ENCODE measurements around the gene CDK5RAP2.
"Not testable (repeated sequence)": the region's sequence is repeated elsewhere in the genome, so short reads cannot be mapped to it uniquely, and the experiment has no call there.

The CDK5RAP2 gene

GRCh38 chr9:120463765-120464164 lies 116.2 kb downstream of the CDK5RAP2 start:
- Histone ChIP-seq H3K9ac (ENCODE audit: low read depth in 1 of 2, low read length in 2 of 2) (no peak overlapping the region), H3K27ac (ENCODE audit: low read depth, low read length) (no peak overlapping the region), H3K9me3 (ENCODE audit: control insufficient read depth in 1 of 2, low read length in 2 of 2) (no peaks in the 10 kb centered on the region), H3K36me3 (ENCODE audit: control insufficient read depth in 1 of 2, insufficient read depth in 2 of 2, low read length in 2 of 2) (peaks cover 8 to 31% of the 10 kb centered on the region in 2 donors), H3K4me1 (ENCODE audit: control insufficient read depth in 1 of 2, insufficient read depth in 2 of 2, low read length in 2 of 2) (no peaks in the 10 kb centered on the region), H3K27me3 (ENCODE audit: control insufficient read depth in 1 of 2, insufficient read depth in 2 of 2, low read length in 2 of 2) (no peaks in the 10 kb centered on the region), H3K4me3 (ENCODE audit: low read depth in 1 of 2, low read length in 2 of 2) (no peak overlapping the region)

- H3K4me1 ChIP-seq (ENCODE audit: control insufficient read depth in 1 of 2, insufficient read depth in 2 of 2, low read length in 2 of 2); H3K9ac ChIP-seq (ENCODE audit: low read depth in 1 of 2, low read length in 2 of 2); H3K27me3 ChIP-seq (ENCODE audit: control insufficient read depth in 1 of 2, insufficient read depth in 2 of 2, low read length in 2 of 2); H3K9me3 ChIP-seq (ENCODE audit: control insufficient read depth in 1 of 2, low read length in 2 of 2); H3K4me3 ChIP-seq (ENCODE audit: low read depth in 1 of 2, low read length in 2 of 2); H3K27ac ChIP-seq (ENCODE audit: low read depth, low read length): not testable (repeated sequence)
- H3K36me3 ChIP-seq (ENCODE audit: control insufficient read depth in 1 of 2, insufficient read depth in 2 of 2, low read length in 2 of 2) = peaks cover 14 to 32% of the 10 kb centered on the region in 2 donors
These were observed 118.3 kb downstream of the CDK5RAP2 start for GRCh38 chr9:120461677-120462076.

GRCh38 chr9:120456218-120456617 lies 123.7 kb downstream of the CDK5RAP2 start:
- Histone ChIP-seq H3K4me1 (ENCODE audit: control insufficient read depth in 1 of 2, insufficient read depth in 2 of 2, low read length in 2 of 2) (no peaks in the 10 kb centered on the region), H3K27ac (ENCODE audit: low read depth, low read length) (no peak overlapping the region), H3K36me3 (ENCODE audit: control insufficient read depth in 1 of 2, insufficient read depth in 2 of 2, low read length in 2 of 2) (peaks cover 23 to 64% of the 10 kb centered on the region in 2 donors), H3K27me3 (ENCODE audit: control insufficient read depth in 1 of 2, insufficient read depth in 2 of 2, low read length in 2 of 2) (no peaks in the 10 kb centered on the region), H3K4me3 (ENCODE audit: low read depth in 1 of 2, low read length in 2 of 2) (no peak overlapping the region), H3K9ac (ENCODE audit: low read depth in 1 of 2, low read length in 2 of 2) (no peak overlapping the region), H3K9me3 (ENCODE audit: control insufficient read depth in 1 of 2, low read length in 2 of 2) (no peaks in the 10 kb centered on the region)

GRCh38 chr9:120454467-120454866 lies 125.5 kb downstream of the CDK5RAP2 start:
- Histone ChIP-seq H3K27ac (ENCODE audit: low read depth, low read length) (no peak overlapping the region), H3K36me3 (ENCODE audit: control insufficient read depth in 1 of 2, insufficient read depth in 2 of 2, low read length in 2 of 2) (peaks cover 16 to 56% of the 10 kb centered on the region in 2 donors)

GRCh38 chr9:120453792-120454191 lies 126.2 kb downstream of the CDK5RAP2 start:
- no peaks in the 10 kb centered on the region for H3K27me3 ChIP-seq (ENCODE audit: control insufficient read depth in 1 of 2, insufficient read depth in 2 of 2, low read length in 2 of 2)
- no peak overlapping the region for H3K9ac ChIP-seq (ENCODE audit: low read depth in 1 of 2, low read length in 2 of 2)
- H3K4me3 ChIP-seq (ENCODE audit: low read depth in 1 of 2, low read length in 2 of 2) = no peak overlapping the region
- H3K4me1 ChIP-seq (ENCODE audit: control insufficient read depth in 1 of 2, insufficient read depth in 2 of 2, low read length in 2 of 2) = no peaks in the 10 kb centered on the region
- H3K27ac ChIP-seq (ENCODE audit: low read depth, low read length) = no peak overlapping the region
- no peaks in the 10 kb centered on the region for H3K9me3 ChIP-seq (ENCODE audit: control insufficient read depth in 1 of 2, low read length in 2 of 2)
- peaks cover 16 to 53% of the 10 kb centered on the region in 2 donors for H3K36me3 ChIP-seq (ENCODE audit: control insufficient read depth in 1 of 2, insufficient read depth in 2 of 2, low read length in 2 of 2)

More at GRCh38 chr9:120454467-120454866, 125.5 kb downstream of the CDK5RAP2 start:
- H3K27me3 ChIP-seq (ENCODE audit: control insufficient read depth in 1 of 2, insufficient read depth in 2 of 2, low read length in 2 of 2) = no peaks in the 10 kb centered on the region
- no peak overlapping the region for H3K4me3 ChIP-seq (ENCODE audit: low read depth in 1 of 2, low read length in 2 of 2)
- no peak overlapping the region for H3K9ac ChIP-seq (ENCODE audit: low read depth in 1 of 2, low read length in 2 of 2)
- no peaks in the 10 kb centered on the region for H3K9me3 ChIP-seq (ENCODE audit: control insufficient read depth in 1 of 2, low read length in 2 of 2)
- no peaks in the 10 kb centered on the region for H3K4me1 ChIP-seq (ENCODE audit: control insufficient read depth in 1 of 2, insufficient read depth in 2 of 2, low read length in 2 of 2)

DNA sequence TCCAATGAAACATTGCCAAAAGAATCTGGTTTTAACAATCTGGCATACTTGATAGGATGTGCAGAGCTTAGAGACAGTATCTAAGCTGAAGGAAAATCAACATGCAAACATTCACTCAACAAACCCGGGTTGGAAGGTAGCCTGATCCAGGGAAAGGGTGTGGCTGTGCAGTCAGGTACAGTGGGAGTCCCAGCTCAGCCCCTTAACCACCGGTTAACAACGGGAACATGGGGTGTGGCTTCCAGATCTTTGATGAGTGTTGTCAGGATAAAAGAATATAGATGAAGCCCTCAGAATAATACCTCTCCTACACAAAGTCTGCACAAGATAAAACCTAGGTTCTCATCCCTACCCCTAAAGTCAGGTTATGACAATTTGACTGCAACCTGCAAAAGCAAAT lies 127.3 kb downstream of the CDK5RAP2 start:
- H3K27me3 ChIP-seq (ENCODE audit: control insufficient read depth in 1 of 2, insufficient read depth in 2 of 2, low read length in 2 of 2) = no peaks in the 10 kb centered on the region
- H3K4me1 ChIP-seq (ENCODE audit: control insufficient read depth in 1 of 2, insufficient read depth in 2 of 2, low read length in 2 of 2) = no peaks in the 10 kb centered on the region
- H3K4me3 ChIP-seq (ENCODE audit: low read depth in 1 of 2, low read length in 2 of 2) = no peak overlapping the region
- no peak overlapping the region for H3K27ac ChIP-seq (ENCODE audit: low read depth, low read length)
- H3K36me3 ChIP-seq (ENCODE audit: control insufficient read depth in 1 of 2, insufficient read depth in 2 of 2, low read length in 2 of 2) = peaks cover 16 to 43% of the 10 kb centered on the region in 2 donors
- H3K9me3 ChIP-seq (ENCODE audit: control insufficient read depth in 1 of 2, low read length in 2 of 2) = no peaks in the 10 kb centered on the region
- no peak overlapping the region for H3K9ac ChIP-seq (ENCODE audit: low read depth in 1 of 2, low read length in 2 of 2)

DNA sequence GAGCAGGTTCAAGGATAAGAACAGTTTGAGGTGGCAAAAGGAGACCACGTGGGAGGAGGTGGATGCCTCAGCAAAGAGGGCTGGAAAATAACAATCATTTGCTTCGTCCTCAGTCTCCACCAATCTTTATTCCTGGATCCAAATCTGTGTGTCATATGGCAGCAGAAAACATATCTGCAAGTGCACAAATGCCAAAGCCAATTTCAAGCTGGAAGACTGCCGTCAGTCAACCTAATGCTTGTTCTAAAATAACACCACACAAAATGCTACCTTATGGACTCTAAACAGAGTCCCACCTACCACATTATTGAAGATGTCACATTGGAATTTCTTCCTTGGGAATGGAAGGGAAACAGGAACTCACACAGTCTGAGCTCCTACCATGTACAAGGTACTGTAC lies 129.1 kb downstream of the CDK5RAP2 start:
- Histone ChIP-seq H3K27me3 (ENCODE audit: control insufficient read depth in 1 of 2, insufficient read depth in 2 of 2, low read length in 2 of 2) (no peaks in the 10 kb centered on the region), H3K36me3 (ENCODE audit: control insufficient read depth in 1 of 2, insufficient read depth in 2 of 2, low read length in 2 of 2) (peaks cover 9 to 41% of the 10 kb centered on the region in 2 donors), H3K9ac (ENCODE audit: low read depth in 1 of 2, low read length in 2 of 2) (no peak overlapping the region), H3K27ac (ENCODE audit: low read depth, low read length) (no peak overlapping the region), H3K9me3 (ENCODE audit: control insufficient read depth in 1 of 2, low read length in 2 of 2) (no peaks in the 10 kb centered on the region), H3K4me3 (ENCODE audit: low read depth in 1 of 2, low read length in 2 of 2) (no peak overlapping the region), H3K4me1 (ENCODE audit: control insufficient read depth in 1 of 2, insufficient read depth in 2 of 2, low read length in 2 of 2) (peaks cover 0 to 1% of the 10 kb centered on the region in 2 donors)

- H3K4me1 ChIP-seq (ENCODE audit: control insufficient read depth in 1 of 2, insufficient read depth in 2 of 2, low read length in 2 of 2) = peaks cover 0 to 3% of the 10 kb centered on the region in 2 donors
- peaks cover 9 to 33% of the 10 kb centered on the region in 2 donors for H3K36me3 ChIP-seq (ENCODE audit: control insufficient read depth in 1 of 2, insufficient read depth in 2 of 2, low read length in 2 of 2)
These were observed 130.4 kb downstream of the CDK5RAP2 start for GRCh38 chr9:120449566-120449965.

DNA sequence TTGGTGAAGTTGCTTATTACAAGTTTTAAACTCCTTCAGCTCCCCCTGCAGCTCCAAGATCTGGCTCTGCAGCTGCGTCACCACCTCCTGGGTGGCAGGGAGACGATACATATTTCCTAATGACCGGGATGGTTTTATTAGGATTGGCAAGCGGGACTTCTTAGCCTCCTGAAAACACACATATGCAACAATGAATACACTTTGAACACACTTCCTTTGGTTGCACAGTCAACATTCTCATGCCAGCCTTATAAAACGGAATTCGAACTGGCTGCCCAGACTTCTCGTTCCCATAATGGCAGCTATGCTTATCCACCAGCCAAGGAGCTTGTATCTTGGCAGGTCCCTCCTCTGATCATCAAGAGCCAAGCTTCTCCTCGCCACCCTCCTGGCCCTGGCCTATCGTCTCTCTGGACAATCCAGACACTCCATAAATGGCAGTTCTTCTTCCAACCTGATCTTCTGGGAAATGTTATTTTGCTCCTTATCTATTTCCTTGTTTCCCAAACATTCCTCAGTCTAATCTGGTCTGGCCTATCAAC lies 131.9 kb downstream of the CDK5RAP2 start:
- peaks cover 7 to 26% of the 10 kb centered on the region in 2 donors for H3K36me3 ChIP-seq (ENCODE audit: control insufficient read depth in 1 of 2, insufficient read depth in 2 of 2, low read length in 2 of 2)
- no peaks in the 10 kb centered on the region for H3K27me3 ChIP-seq (ENCODE audit: control insufficient read depth in 1 of 2, insufficient read depth in 2 of 2, low read length in 2 of 2)
- H3K9ac ChIP-seq (ENCODE audit: low read depth in 1 of 2, low read length in 2 of 2) = no peak overlapping the region
- H3K4me3 ChIP-seq (ENCODE audit: low read depth in 1 of 2, low read length in 2 of 2) = no peak overlapping the region
- peaks cover 0 to 3% of the 10 kb centered on the region in 2 donors for H3K4me1 ChIP-seq (ENCODE audit: control insufficient read depth in 1 of 2, insufficient read depth in 2 of 2, low read length in 2 of 2)
- no peaks in the 10 kb centered on the region for H3K9me3 ChIP-seq (ENCODE audit: control insufficient read depth in 1 of 2, low read length in 2 of 2)
- no peak overlapping the region for H3K27ac ChIP-seq (ENCODE audit: low read depth, low read length)

More at GRCh38 chr9:120449566-120449965, 130.4 kb downstream of the CDK5RAP2 start:
- H3K9ac ChIP-seq (ENCODE audit: low read depth in 1 of 2, low read length in 2 of 2) = no peak overlapping the region
- no peaks in the 10 kb centered on the region for H3K9me3 ChIP-seq (ENCODE audit: control insufficient read depth in 1 of 2, low read length in 2 of 2)
- H3K27ac ChIP-seq (ENCODE audit: low read depth, low read length) = no peak overlapping the region
- H3K4me3 ChIP-seq (ENCODE audit: low read depth in 1 of 2, low read length in 2 of 2) = no peak overlapping the region
- H3K27me3 ChIP-seq (ENCODE audit: control insufficient read depth in 1 of 2, insufficient read depth in 2 of 2, low read length in 2 of 2) = no peaks in the 10 kb centered on the region

DNA sequence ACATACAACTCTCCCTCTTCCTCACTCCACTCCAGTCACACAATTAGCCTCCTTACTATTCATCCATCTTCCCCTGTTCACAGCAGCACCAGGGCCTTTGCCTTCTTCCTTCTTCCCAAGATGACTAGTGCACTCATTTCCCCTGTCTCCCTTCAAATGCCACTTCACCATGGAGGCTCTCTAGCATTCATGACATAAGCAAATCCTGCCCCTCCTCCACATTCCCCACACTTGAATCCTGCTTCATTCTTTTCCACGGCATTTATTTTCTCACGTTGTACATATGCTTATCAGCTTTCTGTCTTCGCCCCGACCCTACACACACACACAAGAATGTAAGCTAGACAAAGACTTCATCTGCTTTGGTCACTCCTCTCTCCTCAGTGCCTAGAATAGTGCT lies 133.3 kb downstream of the CDK5RAP2 start:
- no peaks in the 10 kb centered on the region for H3K9me3 ChIP-seq (ENCODE audit: control insufficient read depth in 1 of 2, low read length in 2 of 2)
- no peaks in the 10 kb centered on the region for H3K27me3 ChIP-seq (ENCODE audit: control insufficient read depth in 1 of 2, insufficient read depth in 2 of 2, low read length in 2 of 2)
- no peak overlapping the region for H3K4me3 ChIP-seq (ENCODE audit: low read depth in 1 of 2, low read length in 2 of 2)
- H3K9ac ChIP-seq (ENCODE audit: low read depth in 1 of 2, low read length in 2 of 2) = no peak overlapping the region
- peaks cover 0 to 3% of the 10 kb centered on the region in 2 donors for H3K4me1 ChIP-seq (ENCODE audit: control insufficient read depth in 1 of 2, insufficient read depth in 2 of 2, low read length in 2 of 2)
- peaks cover 0 to 31% of the 10 kb centered on the region in 2 donors for H3K36me3 ChIP-seq (ENCODE audit: control insufficient read depth in 1 of 2, insufficient read depth in 2 of 2, low read length in 2 of 2)
- H3K27ac ChIP-seq (ENCODE audit: low read depth, low read length) = no peak overlapping the region

All from duodenal mucosa (tissue), 2 donors.